ENCODE results near the gene SMIM35.

The SMIM35 gene

GRCh38 chr11:118081241-118081958, 5.4 kb downstream of the SMIM35 start:
- DNase-seq (ENCODE audit: insufficient read length, low spot score): no peak
- TF ChIP-seq CTCF (IDR thresholded peaks at IDR 0.05; ENCODE audit: insufficient read depth, missing control alignments): no peak
- FAIRE-seq: no peak

- DNase-seq (ENCODE audit: insufficient read length, low spot score): no peak
- no peak for TF ChIP-seq CTCF (IDR thresholded peaks at IDR 0.05; ENCODE audit: insufficient read depth, missing control alignments)
- no peak for FAIRE-seq
Measured at GRCh38 chr11:118080296-118080695, 6.5 kb downstream of the SMIM35 start.

GRCh38 chr11:118079491-118079890, 7.3 kb downstream of the SMIM35 start:
- FAIRE-seq (no peak), DNase-seq (ENCODE audit: insufficient read length, low spot score) (no peak)
- TF ChIP-seq CTCF (IDR thresholded peaks at IDR 0.05; ENCODE audit: insufficient read depth, missing control alignments): no peak

- no peak for TF ChIP-seq CTCF (IDR thresholded peaks at IDR 0.05; ENCODE audit: insufficient read depth, missing control alignments)
- no peak for FAIRE-seq
- DNase-seq (ENCODE audit: insufficient read length, low spot score): no peak
Measured at GRCh38 chr11:118078911-118079411, 7.8 kb downstream of the SMIM35 start.

- DNase-seq (ENCODE audit: insufficient read length, low spot score) (no peak), FAIRE-seq (no peak)
- TF ChIP-seq CTCF (IDR thresholded peaks at IDR 0.05; ENCODE audit: insufficient read depth, missing control alignments): no peak
Measured at GRCh38 chr11:118076754-118077281, 9.9 kb downstream of the SMIM35 start, which contains the start of gene TMPRSS4. TSS of gene TMPRSS4 (plus strand) at chr11:118077078. CDS start at chr11:118077303, 225 bp downstream.

- no peak for DNase-seq (ENCODE audit: insufficient read length, low spot score)
- FAIRE-seq: no peak
- TF ChIP-seq CTCF (IDR thresholded peaks at IDR 0.05; ENCODE audit: insufficient read depth, missing control alignments): no peak
Measured at GRCh38 chr11:118074785-118075184, 12.0 kb downstream of the SMIM35 start.

GRCh38 chr11:118074091-118074685, 12.6 kb downstream of the SMIM35 start:
- no peak for TF ChIP-seq CTCF (IDR thresholded peaks at IDR 0.05; ENCODE audit: insufficient read depth, missing control alignments)
- no peak for DNase-seq (ENCODE audit: insufficient read length, low spot score)
- FAIRE-seq: no peak
